NCI-H1105 treated with DMSO at 0.1 percent for 48 hours (cell line): Measurements from ENCODE around the gene STX4.
A peak's percentile ranks its signal among the peaks of the same experiment; 100 is the strongest.

Experiments used
- DNase-seq: peaks from one replicate; lab custom pipeline; 2025; lab: John Stamatoyannopoulos, UW

Gene STX4

GRCh38 chr16:31032736-31033708, at the start of gene STX4:
STX4 (plus strand) TSS chr16:31033558; CDS start chr16:31033806, 248 bp downstream.
- peak; percentile 91 for DNase-seq

- no peak for DNase-seq
These were observed 49.3 kb upstream of the STX4 start for GRCh38 chr16:30983898-30984610.

- peak; percentile 68 for DNase-seq
These were observed 48.5 kb upstream of the STX4 start, which contains the start of gene HSD3B7 for GRCh38 chr16:30984669-30985400. HSD3B7 (plus strand) TSS chr16:30985207; CDS start chr16:30985659, 452 bp downstream.

- peak; percentile 83 for DNase-seq
These were observed 47.8 kb upstream of the STX4 start for GRCh38 chr16:30985401-30986128.

- no peak for DNase-seq
These were observed 47.0 kb upstream of the STX4 start for GRCh38 chr16:30986129-30986991.

- DNase-seq = no peak
These were observed 45.7 kb upstream of the STX4 start for GRCh38 chr16:30987581-30988190.

- no peak for DNase-seq
These were observed 43.8 kb upstream of the STX4 start for GRCh38 chr16:30989469-30990047.

- no peak for DNase-seq
These were observed 43.3 kb upstream of the STX4 start for GRCh38 chr16:30990105-30990504.

GRCh38 chr16:30991052-30991451, 42.3 kb upstream of the STX4 start:
- DNase-seq = no peak

- no peak for DNase-seq
These were observed 41.0 kb upstream of the STX4 start for GRCh38 chr16:30992276-30992780.

- DNase-seq = no peak
These were observed 40.2 kb upstream of the STX4 start for GRCh38 chr16:30992931-30993816.

- no peak for DNase-seq
These were observed 37.4 kb upstream of the STX4 start for GRCh38 chr16:30995927-30996323.

GRCh38 chr16:30996324-30996984, 36.9 kb upstream of the STX4 start:
- DNase-seq = no peak

GRCh38 chr16:30996985-30997724, 36.2 kb upstream of the STX4 start:
- DNase-seq = peak; percentile 21

GRCh38 chr16:30997725-30998711, 35.3 kb upstream of the STX4 start:
- DNase-seq = no peak
